GM12801 (cell line): ENCODE measurements around the gene SLC39A11.

Source experiments
- CTCF ChIP-seq: IDR thresholded peaks from one replicate; pipeline ENCODE4 v1.5.1; 2011; ENCODE audit warnings: control low read depth; ENCODE audit not compliant: insufficient read length; ENCODE audit errors: extremely low read depth

The SLC39A11 gene

GRCh38 chr17:72924196-72924595 is 168.3 kb downstream of the SLC39A11 start:
- TF ChIP-seq CTCF = no peak

- TF ChIP-seq CTCF = no peak
Measured at GRCh38 chr17:72922219-72922618, 170.3 kb downstream of the SLC39A11 start.

GRCh38 chr17:72921347-72922054 is 171.0 kb downstream of the SLC39A11 start:
- TF ChIP-seq CTCF = no peak

GRCh38 chr17:72920513-72920912 is 172.0 kb downstream of the SLC39A11 start:
- TF ChIP-seq CTCF = no peak

- no peak for TF ChIP-seq CTCF
Measured at GRCh38 chr17:72916991-72917390, 175.5 kb downstream of the SLC39A11 start.

- TF ChIP-seq CTCF = no peak
Measured at GRCh38 chr17:72915625-72916081, 176.8 kb downstream of the SLC39A11 start.

- TF ChIP-seq CTCF = no peak
Measured at GRCh38 chr17:72913142-72913682, 179.3 kb downstream of the SLC39A11 start.
